GM23248 (cell line): ENCODE results near the gene CHST6.

Experiments
- EZH2 ChIP-seq: fragments of 200-600 bp; sonication (generic); IDR thresholded peaks from 2 replicates; pipeline ENCODE4 v1.6.1; 2018; ENCODE audit warnings: antibody characterized with exemption, mild to moderate bottlenecking; ENCODE audit not compliant: insufficient read depth, poor library complexity, severe bottlenecking
- EZH2phosphoT487 ChIP-seq: fragments of 200-600 bp; sonication (generic); IDR thresholded peaks from 2 replicates; pipeline ENCODE4 v1.6.1; 2018; ENCODE audit warnings: antibody characterized with exemption, moderate library complexity, mild to moderate bottlenecking, low read depth; ENCODE audit not compliant: insufficient read depth

- TF ChIP-seq EZH2phosphoT487 (no peak), EZH2 (no peak)
These were observed 15.7 kb downstream of the CHST6 start for GRCh38 chr16:75479421-75479990.
